Karpas-422 (cell line): ENCODE data around the gene MAPRE2. TPM values are rescaled to one million over a fixed set of nuclear protein-coding genes. Genes with fewer than 3 reads are reported as not detected.

Source experiments
- DNase-seq: peaks from one replicate; pipeline ENCODE4 v3.0.0-alpha.2; 2015
- H2AFZ ChIP-seq: fragments of 200-600 bp; sonication (generic); 2 replicates; pipeline ENCODE4 v1.6.1; 2014; ENCODE audit warnings: antibody characterized with exemption, low read length, mixed read lengths
- H3K27ac ChIP-seq: fragments of 200-600 bp; sonication (generic); 2 replicates; pipeline ENCODE4 v1.5.1; 2014; ENCODE audit warnings: mild to moderate bottlenecking, low read length, moderate library complexity
- H3K27me3 ChIP-seq: fragments of 200-600 bp; sonication (generic); 2 replicates; pipeline ENCODE4 v1.6.1; 2014; ENCODE audit warnings: low read length, mixed read lengths
- H3K36me3 ChIP-seq: fragments of 200-600 bp; sonication (generic); 2 replicates; pipeline ENCODE4 v1.6.1; 2014; ENCODE audit warnings: low read length, mixed read lengths; ENCODE audit not compliant: insufficient read depth
- H3K4me1 ChIP-seq: fragments of 200-600 bp; sonication (generic); 2 replicates; pipeline ENCODE4 v1.6.1; 2014; ENCODE audit warnings: mild to moderate bottlenecking, low read length, mixed read lengths
- H3K4me2 ChIP-seq: fragments of 200-600 bp; sonication (generic); 2 replicates; pipeline ENCODE4 v1.6.1; 2014; ENCODE audit warnings: low read length, low read depth, mild to moderate bottlenecking; ENCODE audit not compliant: poor library complexity, severe bottlenecking
- H3K4me3 ChIP-seq: fragments of 200-600 bp; sonication (generic); 2 replicates; pipeline ENCODE4 v1.5.1; 2014; ENCODE audit warnings: mild to moderate bottlenecking, antibody characterized with exemption, low read length, mixed read lengths
- H3K79me2 ChIP-seq: fragments of 200-600 bp; sonication (generic); 2 replicates; pipeline ENCODE4 v1.6.1; 2014; ENCODE audit warnings: mild to moderate bottlenecking, low read length, mixed read lengths
- H3K9ac ChIP-seq: fragments of 200-600 bp; sonication (generic); 2 replicates; pipeline ENCODE4 v1.6.0; 2014; ENCODE audit warnings: low read length
- H3K9me2 ChIP-seq: fragments of 200-600 bp; sonication (generic), shearing (Covaris generic); replicated peaks from 2 replicates; pipeline ENCODE4 v1.6.0; 2014; ENCODE audit warnings: mild to moderate bottlenecking, low read length, moderate library complexity; ENCODE audit not compliant: insufficient read depth
- H3K9me3 ChIP-seq: fragments of 300-700, 200-600 bp; sonication (generic); 2 replicates; pipeline ENCODE4 v1.6.1; 2014; ENCODE audit warnings: low read length, mixed read lengths
- H4K20me1 ChIP-seq: fragments of 200-600 bp; sonication (generic); 2 replicates; pipeline ENCODE4 v1.6.1; 2014; ENCODE audit warnings: mild to moderate bottlenecking, antibody characterized with exemption, low read length, low read depth; ENCODE audit not compliant: insufficient read depth
- total RNA-seq: library from RNA; depleted of rRNA; stranded (reverse); fragments of >200 nt; shearing (Covaris generic); gene quantifications from 2 replicates; pipeline ENCODE4 v1.2.3, GENCODE V29; 2014; ENCODE audit warnings: low replicate concordance

MAPRE2 gene
- total RNA-seq, 1 experiment from 2014 or later: 267 TPM

DNA sequence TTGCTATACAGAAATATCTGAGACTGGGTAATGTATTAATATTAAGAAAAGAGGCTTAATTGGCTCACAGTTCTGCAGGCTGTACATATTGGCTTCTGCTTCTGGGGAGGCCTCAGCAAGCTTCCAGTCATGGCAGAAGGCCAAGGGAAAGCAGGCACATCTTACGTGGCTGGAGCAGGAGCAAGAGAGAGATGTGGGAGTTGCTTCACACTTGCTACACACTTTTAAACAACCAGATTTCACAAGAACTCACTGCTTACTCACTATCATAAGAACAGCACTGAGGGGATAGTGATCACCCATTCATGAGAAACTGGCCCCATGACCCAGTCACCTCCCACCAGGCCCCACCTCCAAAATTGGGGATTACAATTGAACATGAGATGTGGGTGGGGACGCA lies 50.6 kb downstream of the MAPRE2 start:
- no peaks in the 10 kb centered on the region for H3K9me3 ChIP-seq
- H3K9ac ChIP-seq: no peak overlapping the region
- H3K36me3 ChIP-seq: peaks cover 30% of the 10 kb centered on the region
- H3K4me3 ChIP-seq: no peak overlapping the region
- H3K79me2 ChIP-seq: peaks cover 96% of the 10 kb centered on the region
- no peak for DNase-seq
- H3K27ac ChIP-seq: no peak overlapping the region
- H3K9me2 ChIP-seq: no peaks in the 10 kb centered on the region
- peaks cover 10% of the 10 kb centered on the region; the same call in 1 of the 2 replicates for H4K20me1 ChIP-seq
- H3K4me1 ChIP-seq: peaks cover 3% of the 10 kb centered on the region; the same call in 1 of the 2 replicates
- H3K4me2 ChIP-seq: no peak overlapping the region
- H2AFZ ChIP-seq: no peak overlapping the region
- H3K27me3 ChIP-seq: no peaks in the 10 kb centered on the region

- Histone ChIP-seq H3K27ac (no peak overlapping the region), H3K9me3 (no peaks in the 10 kb centered on the region), H4K20me1 (no peaks in the 10 kb centered on the region; the same call in 1 of the 2 replicates), H3K36me3 (peaks cover 41% of the 10 kb centered on the region), H3K9me2 (no peaks in the 10 kb centered on the region), H3K9ac (no peak overlapping the region), H2AFZ (no peak overlapping the region), H3K4me3 (no peak overlapping the region), H3K4me1 (no peaks in the 10 kb centered on the region), H3K4me2 (no peak overlapping the region), H3K27me3 (no peaks in the 10 kb centered on the region), H3K79me2 (peaks cover 98% of the 10 kb centered on the region)
- DNase-seq: no peak
These were observed 54.9 kb downstream of the MAPRE2 start for GRCh38 chr18:35095983-35096676.

GRCh38 chr18:35096677-35097011 lies 55.4 kb downstream of the MAPRE2 start:
- Histone ChIP-seq H3K9ac (no peak overlapping the region), H2AFZ (no peak overlapping the region), H3K9me3 (no peaks in the 10 kb centered on the region), H3K27ac (no peak overlapping the region), H3K27me3 (no peaks in the 10 kb centered on the region), H3K4me3 (no peak overlapping the region), H3K9me2 (no peaks in the 10 kb centered on the region), H3K4me1 (no peaks in the 10 kb centered on the region), H4K20me1 (no peaks in the 10 kb centered on the region; the same call in 1 of the 2 replicates), H3K4me2 (no peak overlapping the region), H3K79me2 (peaks cover 98% of the 10 kb centered on the region), H3K36me3 (peaks cover 46% of the 10 kb centered on the region)
- DNase-seq: no peak

GRCh38 chr18:35097195-35097594 lies 56.0 kb downstream of the MAPRE2 start:
- no peaks in the 10 kb centered on the region for H3K9me2 ChIP-seq
- no peaks in the 10 kb centered on the region for H3K27me3 ChIP-seq
- no peaks in the 10 kb centered on the region for H3K9me3 ChIP-seq
- no peak overlapping the region for H3K9ac ChIP-seq
- peaks cover 98% of the 10 kb centered on the region for H3K79me2 ChIP-seq
- H2AFZ ChIP-seq: no peak overlapping the region
- peaks cover 51% of the 10 kb centered on the region for H3K36me3 ChIP-seq
- no peaks in the 10 kb centered on the region for H3K4me1 ChIP-seq
- H3K4me2 ChIP-seq: no peak overlapping the region
- H4K20me1 ChIP-seq: no peaks in the 10 kb centered on the region; the same call in 1 of the 2 replicates
- DNase-seq: no peak
- no peak overlapping the region for H3K27ac ChIP-seq
- H3K4me3 ChIP-seq: no peak overlapping the region

DNA sequence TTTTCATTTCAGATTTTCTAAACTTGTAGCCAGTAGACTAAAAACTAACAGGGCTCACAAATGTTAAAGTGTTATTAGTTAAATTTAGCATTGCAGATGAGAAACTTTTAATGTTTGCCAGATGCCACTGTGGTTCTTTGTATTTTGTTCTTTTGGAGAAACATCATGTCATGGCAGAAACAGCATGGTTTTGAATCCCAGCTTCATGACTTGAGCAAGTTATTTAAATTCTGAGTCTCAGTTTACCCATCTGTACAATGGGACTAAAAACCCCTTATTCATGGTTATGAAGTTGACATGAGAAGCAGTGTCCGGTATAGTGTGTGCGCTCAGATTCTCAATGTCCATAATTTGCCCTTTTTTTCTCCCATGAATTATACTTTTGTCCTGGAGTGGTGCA lies 56.5 kb downstream of the MAPRE2 start:
- H3K9me2 ChIP-seq: no peaks in the 10 kb centered on the region
- H4K20me1 ChIP-seq: no peaks in the 10 kb centered on the region; the same call in 1 of the 2 replicates
- no peak overlapping the region for H3K4me2 ChIP-seq
- no peak overlapping the region for H3K27ac ChIP-seq
- peaks cover 57% of the 10 kb centered on the region for H3K36me3 ChIP-seq
- no peaks in the 10 kb centered on the region for H3K9me3 ChIP-seq
- H2AFZ ChIP-seq: no peak overlapping the region
- H3K9ac ChIP-seq: no peak overlapping the region
- H3K4me3 ChIP-seq: no peak overlapping the region
- no peaks in the 10 kb centered on the region for H3K4me1 ChIP-seq
- H3K27me3 ChIP-seq: no peaks in the 10 kb centered on the region
- H3K79me2 ChIP-seq: peaks cover 98% of the 10 kb centered on the region
- no peak for DNase-seq

- Histone ChIP-seq H3K79me2 (peaks cover 98% of the 10 kb centered on the region), H3K27me3 (no peaks in the 10 kb centered on the region), H3K4me1 (peaks cover 8% of the 10 kb centered on the region; the same call in 1 of the 2 replicates), H3K9me3 (no peaks in the 10 kb centered on the region), H4K20me1 (no peaks in the 10 kb centered on the region; the same call in 1 of the 2 replicates), H3K4me3 (no peak overlapping the region), H3K9ac (no peak overlapping the region), H3K4me2 (no peak overlapping the region), H3K27ac (no peak overlapping the region), H2AFZ (no peak overlapping the region), H3K9me2 (no peaks in the 10 kb centered on the region), H3K36me3 (peaks cover 76% of the 10 kb centered on the region)
- no peak for DNase-seq
These were observed 58.7 kb downstream of the MAPRE2 start for GRCh38 chr18:35099911-35100310.

DNA sequence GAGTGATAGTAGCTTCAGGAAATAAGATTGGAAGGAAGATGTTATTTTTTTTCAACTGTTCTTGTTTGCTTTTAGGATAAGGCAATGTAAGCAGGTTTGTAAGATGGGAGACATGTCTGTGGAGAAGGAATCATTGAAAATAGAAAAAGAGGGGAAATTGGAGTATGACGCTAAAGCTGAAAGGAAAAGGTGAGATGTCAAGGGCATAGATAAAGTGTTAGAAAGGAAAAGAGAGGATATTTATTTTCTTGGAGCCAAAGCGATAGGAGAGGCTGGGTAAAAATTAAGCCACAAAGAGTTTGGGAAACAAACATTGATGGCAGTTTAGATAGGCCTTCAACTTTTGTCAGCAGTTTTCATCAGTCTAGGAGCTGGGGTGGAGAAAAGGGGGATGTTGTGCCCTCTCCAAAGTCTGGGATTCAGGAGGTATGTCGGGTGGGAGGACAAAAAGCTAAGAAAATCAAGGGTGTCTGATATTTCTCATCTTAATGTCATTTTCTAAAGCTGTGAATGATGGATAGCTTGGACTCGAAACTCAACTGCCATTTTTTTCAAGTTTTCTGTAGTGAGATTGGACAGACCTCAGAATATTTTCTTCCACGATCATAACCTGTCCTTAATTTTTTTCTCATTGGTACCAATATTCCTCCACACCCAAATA lies 63.3 kb downstream of the MAPRE2 start:
- Histone ChIP-seq H3K9ac (no peak overlapping the region), H3K27ac (no peak overlapping the region), H3K4me2 (no peak overlapping the region), H3K79me2 (peaks cover 100% of the 10 kb centered on the region), H3K9me2 (no peaks in the 10 kb centered on the region), H3K36me3 (peaks cover 72% of the 10 kb centered on the region), H3K27me3 (no peaks in the 10 kb centered on the region), H3K4me1 (peaks cover 26% of the 10 kb centered on the region), H4K20me1 (peaks cover 4% of the 10 kb centered on the region; the same call in 1 of the 2 replicates), H3K4me3 (no peak overlapping the region), H2AFZ (no peak overlapping the region), H3K9me3 (no peaks in the 10 kb centered on the region)
- DNase-seq: no peak

DNA sequence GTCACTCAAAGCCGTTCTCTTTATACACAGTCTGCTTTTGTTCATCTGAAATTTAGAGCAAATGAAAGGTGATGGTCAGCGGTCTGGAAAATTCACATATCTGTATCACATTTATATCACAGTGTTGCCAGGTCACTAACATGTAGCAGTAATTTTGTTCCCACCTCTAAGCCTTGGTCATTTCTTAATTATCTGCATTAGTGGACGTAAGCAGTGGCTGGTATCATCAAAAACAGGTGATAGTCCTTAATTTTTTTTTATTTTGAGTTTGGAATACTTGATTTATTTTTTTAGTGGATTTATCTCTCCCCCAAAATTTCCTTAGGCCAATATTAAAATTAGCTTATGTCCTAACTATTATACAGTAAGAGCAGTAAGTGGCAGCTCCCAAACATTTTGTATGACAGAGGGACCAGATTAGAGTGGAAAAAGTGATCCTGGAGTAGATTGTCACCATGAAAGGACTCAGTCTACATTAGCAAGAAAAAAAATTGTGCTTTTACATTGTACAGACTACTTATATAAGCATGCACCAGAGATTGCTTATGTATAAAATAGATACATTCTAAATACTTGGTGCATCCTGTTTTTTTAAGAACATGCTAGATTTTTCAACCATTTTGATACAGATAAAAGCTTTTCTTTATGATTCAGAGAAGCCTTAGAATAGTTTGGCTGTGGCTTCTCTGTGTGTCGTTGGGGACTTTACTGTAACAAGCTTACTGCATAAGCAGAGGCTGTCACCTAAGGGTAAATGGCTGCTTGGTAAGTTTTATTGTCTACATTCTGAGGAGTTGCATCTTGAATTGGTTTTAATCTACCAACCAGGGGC lies 65.0 kb downstream of the MAPRE2 start:
- Histone ChIP-seq H4K20me1 (peaks cover 4% of the 10 kb centered on the region; the same call in 1 of the 2 replicates), H3K9me2 (no peaks in the 10 kb centered on the region), H3K4me3 (no peak overlapping the region), H3K27ac (no peak overlapping the region), H3K4me1 (peaks cover 37% of the 10 kb centered on the region), H2AFZ (no peak overlapping the region), H3K4me2 (no peak overlapping the region), H3K79me2 (peaks cover 100% of the 10 kb centered on the region), H3K27me3 (no peaks in the 10 kb centered on the region), H3K9ac (no peak overlapping the region), H3K9me3 (no peaks in the 10 kb centered on the region), H3K36me3 (peaks cover 78% of the 10 kb centered on the region)
- DNase-seq: no peak
